ENCODE data around the gene CGB3. TPM values are rescaled to one million over a fixed set of nuclear protein-coding genes. Genes with fewer than 3 reads are reported as not detected.
"Not testable (repeated sequence)": the region's sequence is repeated elsewhere in the genome, so short reads cannot be mapped to it uniquely, and the experiment has no call there.

The CGB3 gene
- total RNA-seq, 1 donor from 2014 or later = not detected

DNA sequence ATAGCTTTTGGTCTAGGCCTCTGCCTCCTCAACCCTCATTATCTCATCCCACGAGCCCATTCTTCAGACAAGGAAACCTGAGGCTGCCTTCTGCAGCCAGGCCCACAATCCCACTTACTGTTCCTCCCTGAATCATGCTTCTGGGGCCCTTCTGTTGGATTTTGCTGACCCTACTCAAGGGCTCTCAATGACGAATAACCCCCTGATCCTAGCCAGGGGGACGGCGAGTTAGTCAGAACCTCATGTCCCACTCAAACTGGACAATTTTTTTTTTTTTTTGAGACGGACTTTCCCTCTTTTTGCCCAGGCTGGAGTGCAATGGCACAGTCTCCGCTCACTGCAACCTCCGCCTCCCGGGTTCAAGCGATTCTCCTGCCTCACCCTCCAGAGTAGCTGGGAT lies 2.0 kb downstream of the CGB3 start:
- DNase-seq = no peak

DNA sequence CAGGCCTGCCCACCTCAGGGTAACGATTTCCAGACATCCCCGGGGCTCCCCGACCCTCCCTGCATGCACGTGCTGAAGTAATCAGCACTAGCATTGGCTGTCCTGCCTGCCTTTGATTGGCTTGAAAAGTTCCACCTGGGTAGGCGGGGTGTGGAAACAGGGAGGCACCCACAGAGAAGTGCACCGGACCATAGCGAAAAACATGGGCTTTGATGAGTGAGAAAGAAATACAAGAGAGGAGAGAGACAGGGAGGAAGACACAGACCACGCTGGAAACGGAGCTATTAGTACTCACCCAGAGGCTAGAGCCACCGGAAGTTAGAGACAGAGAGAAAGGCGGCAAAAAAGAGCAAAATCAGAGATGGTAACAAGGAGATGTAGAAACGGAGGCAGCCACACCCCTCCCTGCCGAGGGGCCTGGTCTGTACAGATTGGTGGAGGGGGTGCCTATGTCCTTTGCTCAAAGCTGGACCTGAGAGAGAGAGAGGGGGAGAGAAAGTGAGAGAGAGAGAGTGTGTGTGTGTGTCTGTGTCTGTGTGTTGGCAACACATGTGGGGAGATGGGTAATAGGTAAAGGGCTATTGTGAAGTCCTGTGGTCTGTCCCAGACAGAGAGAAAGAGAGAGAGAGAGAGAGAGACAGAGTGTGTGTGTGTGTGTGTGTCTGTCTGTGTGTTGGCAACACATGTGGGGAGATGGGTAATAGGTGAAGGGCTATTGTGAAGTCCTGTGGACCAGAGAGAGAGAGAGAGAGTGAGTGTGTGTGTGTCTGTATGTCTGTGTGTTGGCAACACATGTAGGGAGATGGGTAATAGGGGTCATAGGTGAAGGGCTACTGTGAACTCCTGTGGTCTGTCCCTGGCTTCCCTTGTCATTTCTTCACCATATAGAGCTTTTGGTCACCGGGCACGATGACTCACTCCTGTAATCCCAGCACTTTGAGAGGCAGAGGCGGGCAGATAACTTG lies 2.9 kb downstream of the CGB3 start:
- no peaks in the 10 kb centered on the region for H3K4me1 Mint-ChIP-seq (ENCODE audit: low read depth, unreplicated experiment)
- H3K4me3 Mint-ChIP-seq (ENCODE audit: unreplicated experiment) = no peak overlapping the region
- no peaks in the 10 kb centered on the region for H3K36me3 Mint-ChIP-seq (ENCODE audit: unreplicated experiment)
- H3K27ac Mint-ChIP-seq (ENCODE audit: unreplicated experiment) = peak overlapping the region; percentile 9
- TF ChIP-seq, protein P1, sequence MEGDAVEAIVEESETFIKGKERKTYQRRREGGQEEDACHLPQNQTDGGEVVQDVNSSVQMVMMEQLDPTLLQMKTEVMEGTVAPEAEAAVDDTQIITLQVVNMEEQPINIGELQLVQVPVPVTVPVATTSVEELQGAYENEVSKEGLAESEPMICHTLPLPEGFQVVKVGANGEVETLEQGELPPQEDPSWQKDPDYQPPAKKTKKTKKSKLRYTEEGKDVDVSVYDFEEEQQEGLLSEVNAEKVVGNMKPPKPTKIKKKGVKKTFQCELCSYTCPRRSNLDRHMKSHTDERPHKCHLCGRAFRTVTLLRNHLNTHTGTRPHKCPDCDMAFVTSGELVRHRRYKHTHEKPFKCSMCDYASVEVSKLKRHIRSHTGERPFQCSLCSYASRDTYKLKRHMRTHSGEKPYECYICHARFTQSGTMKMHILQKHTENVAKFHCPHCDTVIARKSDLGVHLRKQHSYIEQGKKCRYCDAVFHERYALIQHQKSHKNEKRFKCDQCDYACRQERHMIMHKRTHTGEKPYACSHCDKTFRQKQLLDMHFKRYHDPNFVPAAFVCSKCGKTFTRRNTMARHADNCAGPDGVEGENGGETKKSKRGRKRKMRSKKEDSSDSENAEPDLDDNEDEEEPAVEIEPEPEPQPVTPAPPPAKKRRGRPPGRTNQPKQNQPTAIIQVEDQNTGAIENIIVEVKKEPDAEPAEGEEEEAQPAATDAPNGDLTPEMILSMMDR (IDR thresholded peaks at IDR 0.05; ENCODE audit: partially characterized antibody, unreplicated experiment) = no peak
- no peak for DNase-seq
- H3K27me3 Mint-ChIP-seq (ENCODE audit: unreplicated experiment) = peaks cover 11% of the 10 kb centered on the region
- H3K9me3 Mint-ChIP-seq (ENCODE audit: unreplicated experiment) = no peaks in the 10 kb centered on the region

More for the DNA sequence above, 2.0 kb downstream of the CGB3 start:
- no peaks in the 10 kb centered on the region for H3K36me3 Mint-ChIP-seq (ENCODE audit: unreplicated experiment)
- no peak overlapping the region for H3K27ac Mint-ChIP-seq (ENCODE audit: unreplicated experiment)
- H3K27me3 Mint-ChIP-seq (ENCODE audit: unreplicated experiment) = peaks cover 11% of the 10 kb centered on the region
- no peak overlapping the region for H3K4me3 Mint-ChIP-seq (ENCODE audit: unreplicated experiment)
- no peaks in the 10 kb centered on the region for H3K4me1 Mint-ChIP-seq (ENCODE audit: low read depth, unreplicated experiment)
- TF ChIP-seq, protein P1 (IDR thresholded peaks at IDR 0.05; ENCODE audit: partially characterized antibody, unreplicated experiment) = no peak
- H3K9me3 Mint-ChIP-seq (ENCODE audit: unreplicated experiment) = no peaks in the 10 kb centered on the region

DNA sequence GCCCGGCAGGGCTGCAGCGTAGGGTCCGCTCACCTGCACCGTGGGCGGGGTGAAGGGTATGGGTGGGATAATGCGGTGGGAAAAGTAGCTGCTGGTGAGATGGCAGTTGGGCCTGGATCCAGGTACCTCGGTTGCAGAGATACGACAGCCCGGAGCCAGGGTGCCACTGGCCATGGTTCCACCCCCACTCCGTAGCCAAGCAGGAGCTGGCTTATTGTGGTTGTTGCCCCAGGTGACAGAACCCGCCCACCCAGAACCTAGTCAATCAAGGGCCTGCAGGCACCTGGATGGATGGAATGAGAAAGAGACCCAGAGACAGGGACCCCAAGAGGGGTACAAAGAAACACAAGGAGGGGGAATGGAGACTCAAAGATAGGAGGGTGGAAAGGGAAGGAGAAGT lies 3.8 kb downstream of the CGB3 start:
- DNase-seq = no peak
- Mint-ChIP-seq H3K4me3 (ENCODE audit: unreplicated experiment) (no peak overlapping the region), H3K36me3 (ENCODE audit: unreplicated experiment) (no peaks in the 10 kb centered on the region), H3K27ac (ENCODE audit: unreplicated experiment) (no peak overlapping the region), H3K4me1 (ENCODE audit: low read depth, unreplicated experiment) (no peaks in the 10 kb centered on the region), H3K27me3 (ENCODE audit: unreplicated experiment) (peaks cover 11% of the 10 kb centered on the region), H3K9me3 (ENCODE audit: unreplicated experiment) (no peaks in the 10 kb centered on the region)
- TF ChIP-seq, protein P1 (IDR thresholded peaks at IDR 0.05; ENCODE audit: partially characterized antibody, unreplicated experiment) = no peak

DNA sequence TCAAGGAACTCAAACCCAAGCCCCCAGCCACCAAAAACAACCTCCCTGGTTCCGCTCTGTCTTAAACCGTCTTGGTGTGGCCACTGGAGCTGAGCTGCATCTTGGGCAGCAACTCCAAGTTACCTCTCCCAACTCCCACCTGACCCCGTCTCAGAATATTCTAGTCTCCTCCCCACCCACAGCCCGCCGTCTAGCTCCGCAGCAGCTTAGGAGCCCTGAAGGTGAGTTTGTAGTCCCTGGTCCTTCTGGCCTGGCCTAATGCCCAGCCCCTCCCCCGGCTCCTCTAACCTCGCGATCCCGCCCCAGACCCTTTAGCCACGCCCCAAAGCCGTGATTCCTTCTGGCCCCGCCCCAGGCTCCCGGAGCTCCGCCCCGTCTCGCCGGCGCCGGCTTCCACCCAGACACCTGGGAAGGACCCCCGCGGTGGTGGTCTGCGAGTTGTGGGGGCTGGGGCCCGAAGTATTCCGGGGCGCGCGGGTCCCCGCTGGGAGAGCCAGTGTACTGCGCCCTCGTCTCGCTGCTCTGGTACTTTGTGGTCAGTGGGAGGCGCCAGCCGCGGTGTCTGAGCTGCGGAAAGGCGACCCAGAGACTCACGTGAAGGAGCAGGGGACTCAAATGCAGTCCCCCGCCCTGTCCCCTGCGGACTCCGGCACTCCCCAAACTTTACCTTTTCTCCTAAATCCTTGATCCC lies 4.7 kb downstream of the CGB3 start:
- DNase-seq = peak; percentile 52
- no peaks in the 10 kb centered on the region for H3K4me1 Mint-ChIP-seq (ENCODE audit: low read depth, unreplicated experiment)
- peaks cover 11% of the 10 kb centered on the region for H3K27me3 Mint-ChIP-seq (ENCODE audit: unreplicated experiment)
- H3K9me3 Mint-ChIP-seq (ENCODE audit: unreplicated experiment) = no peaks in the 10 kb centered on the region
- H3K36me3 Mint-ChIP-seq (ENCODE audit: unreplicated experiment) = no peaks in the 10 kb centered on the region
- TF ChIP-seq, protein P1 (IDR thresholded peaks at IDR 0.05; ENCODE audit: partially characterized antibody, unreplicated experiment) = no peak
- peak overlapping the region; percentile 61 for H3K4me3 Mint-ChIP-seq (ENCODE audit: unreplicated experiment)
- H3K27ac Mint-ChIP-seq (ENCODE audit: unreplicated experiment) = no peak overlapping the region

DNA sequence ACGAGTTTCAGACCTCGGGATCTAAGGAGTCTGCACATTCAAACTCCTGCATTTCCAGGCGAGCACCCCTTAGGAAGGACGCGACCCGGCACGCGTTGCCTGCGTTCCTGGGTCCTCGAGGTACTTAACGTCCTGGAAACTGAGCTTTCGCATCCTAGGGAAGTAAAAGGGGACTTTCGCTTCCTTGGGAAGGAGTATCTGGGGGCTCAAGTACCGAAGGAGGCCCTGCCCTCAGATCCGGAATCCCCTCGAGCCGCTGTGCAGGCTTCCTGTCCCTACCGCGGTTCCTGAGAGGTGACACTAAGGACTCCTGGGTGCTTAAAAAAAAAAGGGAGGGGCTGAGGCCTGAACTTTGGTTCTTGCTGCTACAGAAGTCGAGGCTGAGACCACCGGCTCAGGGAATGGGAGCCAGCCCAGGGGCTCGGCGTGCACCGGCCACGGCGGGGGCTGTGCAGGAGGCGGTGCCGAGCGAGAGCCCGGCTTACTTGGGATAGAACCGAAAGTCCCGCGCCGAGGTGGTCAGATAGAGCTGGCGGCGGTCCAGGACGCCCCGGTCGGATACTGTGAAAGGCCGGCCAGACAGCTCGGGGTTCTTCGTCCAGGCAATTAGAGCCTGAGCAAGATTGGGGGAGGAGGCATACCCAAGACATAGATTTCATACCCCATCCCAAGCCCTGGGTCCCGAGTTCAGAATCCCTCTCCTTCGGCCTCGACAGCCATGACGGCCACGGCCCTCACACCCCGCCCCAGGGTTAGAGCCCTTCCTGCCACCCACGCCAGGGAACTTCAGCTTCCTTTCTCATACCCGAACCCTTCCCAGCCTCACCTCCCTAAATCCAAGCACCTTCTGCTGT lies 5.5 kb downstream of the CGB3 start:
- H3K9me3 Mint-ChIP-seq (ENCODE audit: unreplicated experiment); H3K27ac Mint-ChIP-seq (ENCODE audit: unreplicated experiment); H3K36me3 Mint-ChIP-seq (ENCODE audit: unreplicated experiment); DNase-seq; H3K4me1 Mint-ChIP-seq (ENCODE audit: low read depth, unreplicated experiment): not testable (repeated sequence)
- Mint-ChIP-seq H3K27me3 (ENCODE audit: unreplicated experiment) (peaks cover 11% of the 10 kb centered on the region), H3K4me3 (ENCODE audit: unreplicated experiment) (peak overlapping the region; percentile 61)

Data from glutamatergic neuron (in vitro differentiated cells).